ENCODE data around the gene ZNF362. TPM values are rescaled to one million over a fixed set of nuclear protein-coding genes. Genes with fewer than 3 reads are reported as not detected.

ZNF362 gene
- total RNA-seq, 1 experiment from 2014 or later, result 11.1 TPM

DNA sequence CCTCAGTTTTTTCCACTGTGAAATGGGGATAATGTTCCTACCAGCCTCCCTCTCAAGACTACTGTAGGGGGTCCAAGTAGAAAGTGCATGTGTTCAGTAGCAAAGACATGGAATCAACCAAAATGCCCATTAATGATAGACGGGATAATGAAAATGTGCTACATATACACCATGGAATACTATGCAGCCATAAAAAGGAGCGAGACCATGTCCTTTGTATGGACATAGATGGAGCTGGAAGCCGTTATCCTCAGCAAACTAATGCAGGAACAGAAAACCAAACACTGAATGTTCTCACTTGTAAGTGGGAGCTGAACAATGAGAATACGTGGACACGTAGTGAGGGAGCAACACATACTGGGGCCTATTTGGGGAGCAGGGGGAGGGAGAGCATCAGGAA, 6.1 kb upstream of the ZNF362 start:
- no peak overlapping the region for H3K9ac ChIP-seq (ENCODE audit: low read length)
- no peaks in the 10 kb centered on the region for H3K9me2 ChIP-seq (ENCODE audit: insufficient read depth)
- H3K4me3 ChIP-seq (replicated peaks in 1 of 2; ENCODE audit: low read depth in 1 of 2, low read length in 2 of 2), result no peak overlapping the region
- peaks cover 5 to 7% of the 10 kb centered on the region in 2 experiments for H3K4me1 ChIP-seq (ENCODE audit: control insufficient read depth in 1 of 2, insufficient read depth in 2 of 2, low read length in 2 of 2)
- ChIA-PET POLR2A (no interaction called here), RAD21 (ENCODE audit: low non-redundant PET in 1 of 2, low total read pairs in 2 of 2, uncharacterized antibody in 2 of 2, unreplicated experiment in 2 of 2) (no interaction called here), CTCF (no interaction called here)
- H3K79me2 ChIP-seq (ENCODE audit: insufficient read depth, low read length), result no peaks in the 10 kb centered on the region
- BruUV-seq (replicated peaks), result no TSS peak
- no peaks in the 10 kb centered on the region for H3K36me3 ChIP-seq (ENCODE audit: control insufficient read depth in 1 of 2, insufficient read depth in 2 of 2, low read length in 2 of 2)
- TF ChIP-seq SP1 (IDR thresholded peaks at IDR 0.05; ENCODE audit: low read depth) (no peak), RAD21 (IDR thresholded peaks at IDR 0.05; ENCODE audit: low read depth) (no peak), TCF7L2 (IDR thresholded peaks at IDR 0.05; ENCODE audit: borderline replicate concordance, extremely low read depth, insufficient read depth, insufficient read length) (no peak), ZNF274 (IDR thresholded peaks at IDR 0.05; ENCODE audit: low read depth, low read length) (no peak)
- TF ChIP-seq, protein P1, sequence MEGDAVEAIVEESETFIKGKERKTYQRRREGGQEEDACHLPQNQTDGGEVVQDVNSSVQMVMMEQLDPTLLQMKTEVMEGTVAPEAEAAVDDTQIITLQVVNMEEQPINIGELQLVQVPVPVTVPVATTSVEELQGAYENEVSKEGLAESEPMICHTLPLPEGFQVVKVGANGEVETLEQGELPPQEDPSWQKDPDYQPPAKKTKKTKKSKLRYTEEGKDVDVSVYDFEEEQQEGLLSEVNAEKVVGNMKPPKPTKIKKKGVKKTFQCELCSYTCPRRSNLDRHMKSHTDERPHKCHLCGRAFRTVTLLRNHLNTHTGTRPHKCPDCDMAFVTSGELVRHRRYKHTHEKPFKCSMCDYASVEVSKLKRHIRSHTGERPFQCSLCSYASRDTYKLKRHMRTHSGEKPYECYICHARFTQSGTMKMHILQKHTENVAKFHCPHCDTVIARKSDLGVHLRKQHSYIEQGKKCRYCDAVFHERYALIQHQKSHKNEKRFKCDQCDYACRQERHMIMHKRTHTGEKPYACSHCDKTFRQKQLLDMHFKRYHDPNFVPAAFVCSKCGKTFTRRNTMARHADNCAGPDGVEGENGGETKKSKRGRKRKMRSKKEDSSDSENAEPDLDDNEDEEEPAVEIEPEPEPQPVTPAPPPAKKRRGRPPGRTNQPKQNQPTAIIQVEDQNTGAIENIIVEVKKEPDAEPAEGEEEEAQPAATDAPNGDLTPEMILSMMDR (IDR thresholded peaks at IDR 0.05 in 2 of 3, conservative IDR thresholded peaks at IDR 0.05 in 1 of 3; ENCODE audit: borderline replicate concordance in 1 of 3, insufficient read depth in 1 of 3, low read depth in 2 of 3, low read length in 2 of 3), result no peak
- no peaks in the 10 kb centered on the region for H3K9me3 ChIP-seq (ENCODE audit: control insufficient read depth in 1 of 2, insufficient read depth in 1 of 2, low read depth in 1 of 2, low read length in 2 of 2)
- intact Hi-C loops (cut with micrococcal nuclease), result no loop called here
- no peak overlapping the region for H2AFZ ChIP-seq (ENCODE audit: low read depth, low read length, poor library complexity, severe bottlenecking)
- no peak for ATAC-seq
- H3K27me3 ChIP-seq (ENCODE audit: insufficient read depth, low read length), result no peaks in the 10 kb centered on the region
- no peak overlapping the region for H3K27ac ChIP-seq (ENCODE audit: low read depth, low read length)
- H3K4me2 ChIP-seq (ENCODE audit: low read length), result no peak overlapping the region
- no peaks in the 10 kb centered on the region for H4K20me1 ChIP-seq (ENCODE audit: insufficient read depth)
- DNase-seq (ENCODE audit: low read depth, low spot score), result no peak

DNA sequence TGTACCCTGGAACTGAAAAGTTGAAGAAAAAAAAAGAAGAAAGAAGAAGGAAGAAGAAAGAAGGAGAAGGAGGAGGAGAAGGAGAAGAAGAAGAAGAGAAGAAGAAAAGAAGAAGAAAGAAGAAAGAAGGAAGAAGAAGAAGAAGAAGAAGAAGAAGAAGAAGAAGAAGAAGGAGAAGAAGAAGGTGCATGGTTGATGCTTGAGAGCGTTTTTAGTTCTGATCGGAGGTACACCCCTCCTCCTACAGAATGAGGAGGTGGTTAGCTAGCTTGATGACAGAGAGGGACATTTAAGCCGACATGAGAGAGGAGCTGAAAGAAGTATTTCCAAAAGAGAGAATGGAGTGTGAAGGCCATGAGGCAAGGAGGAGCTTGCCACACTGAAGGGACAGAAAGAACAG, 5.6 kb upstream of the ZNF362 start:
- POLR2A ChIA-PET, result no interaction called here
- Histone ChIP-seq H3K9ac (ENCODE audit: low read length) (no peak overlapping the region), H3K4me2 (ENCODE audit: low read length) (no peak overlapping the region), H2AFZ (ENCODE audit: low read depth, low read length, poor library complexity, severe bottlenecking) (no peak overlapping the region), H3K9me3 (ENCODE audit: control insufficient read depth in 1 of 2, insufficient read depth in 1 of 2, low read depth in 1 of 2, low read length in 2 of 2) (no peaks in the 10 kb centered on the region), H3K4me1 (ENCODE audit: control insufficient read depth in 1 of 2, insufficient read depth in 2 of 2, low read length in 2 of 2) (peaks cover 6 to 11% of the 10 kb centered on the region in 2 experiments), H3K27me3 (ENCODE audit: insufficient read depth, low read length) (no peaks in the 10 kb centered on the region), H4K20me1 (ENCODE audit: insufficient read depth) (no peaks in the 10 kb centered on the region), H3K27ac (ENCODE audit: low read depth, low read length) (no peak overlapping the region), H3K9me2 (ENCODE audit: insufficient read depth) (no peaks in the 10 kb centered on the region), H3K79me2 (ENCODE audit: insufficient read depth, low read length) (no peaks in the 10 kb centered on the region), H3K36me3 (ENCODE audit: control insufficient read depth in 1 of 2, insufficient read depth in 2 of 2, low read length in 2 of 2) (no peaks in the 10 kb centered on the region), H3K4me3 (replicated peaks in 1 of 2; ENCODE audit: low read depth in 1 of 2, low read length in 2 of 2) (no peak overlapping the region)
- DNase-seq (ENCODE audit: low read depth, low spot score) (no peak), ATAC-seq (no peak)
- TF ChIP-seq EZH2 (IDR thresholded peaks at IDR 0.05) (no peak), ZNF274 (IDR thresholded peaks at IDR 0.05; ENCODE audit: low read depth, low read length) (no peak), SIN3A (IDR thresholded peaks at IDR 0.05; ENCODE audit: low read depth) (no peak), CBX3 (IDR thresholded peaks at IDR 0.05; ENCODE audit: low read depth) (no peak), JUND (IDR thresholded peaks at IDR 0.05) (no peak)
- CTCF ChIA-PET, result no interaction called here
- BruUV-seq (replicated peaks), result no TSS peak
- RAD21 ChIA-PET (ENCODE audit: low non-redundant PET in 1 of 2, low total read pairs in 2 of 2, uncharacterized antibody in 2 of 2, unreplicated experiment in 2 of 2), result no interaction called here
- intact Hi-C loops (cut with micrococcal nuclease), result no loop called here

All from HCT116 (cell line).